Measurements from ENCODE around the gene ZIC5. TPM values are rescaled to one million over a fixed set of nuclear protein-coding genes. Genes with fewer than 3 reads are reported as not detected.

Gene ZIC5
- total RNA-seq, 1 experiment from 2014 or later = 5.2 TPM

GRCh38 chr13:99976575-99976974 lies 5.0 kb upstream of the ZIC5 start:
- no peaks in the 10 kb centered on the region for H3K27me3 ChIP-seq (ENCODE audit: control insufficient read depth, insufficient read depth, low read length)
- no peak overlapping the region for H3K4me3 ChIP-seq (ENCODE audit: low read depth in 2 of 2, low read length in 2 of 2)
- POLR2A ChIA-PET = no interaction called here
- TF ChIP-seq TCF7L2 (IDR thresholded peaks at IDR 0.05; ENCODE audit: low read depth, low read length) (no peak), CTCF (IDR thresholded peaks at IDR 0.05) (no peak), SIN3A (IDR thresholded peaks at IDR 0.05; ENCODE audit: borderline replicate concordance, insufficient read depth, low read depth, low read length) (no peak), POLR2AphosphoS5 (IDR thresholded peaks at IDR 0.05; ENCODE audit: low read depth, low read length) (no peak), REST (IDR thresholded peaks at IDR 0.05; ENCODE audit: insufficient read depth in 1 of 2, low read depth in 2 of 2, low read length in 1 of 2) (no peak)
- no TSS peak for BruUV-seq (replicated peaks)
- in situ Hi-C loops (cut with HindIII; ENCODE audit: low pct_unique_long_range_greater_than_20kb, low sequenced_read_pairs) = no loop called here
- no peaks in the 10 kb centered on the region for H3K36me3 ChIP-seq (ENCODE audit: control insufficient read depth, insufficient read depth, low read length)
- CTCF ChIA-PET = no interaction called here
- intact Hi-C loops (cut with micrococcal nuclease; ENCODE audit: unreplicated experiment) = no loop called here
- ATAC-seq (no peak), DNase-seq (ENCODE audit: low read depth, low spot score) (no peak)
- H3K9me3 ChIP-seq (ENCODE audit: control insufficient read depth, insufficient read depth, low read depth, low read length) = no peaks in the 10 kb centered on the region
- H3K27ac ChIP-seq (ENCODE audit: low read length) = no peak overlapping the region
- peaks cover 21% of the 10 kb centered on the region for H3K4me1 ChIP-seq (ENCODE audit: control insufficient read depth, insufficient read depth, low read length)

GRCh38 chr13:99975626-99976025 lies 4.1 kb upstream of the ZIC5 start:
- H3K27me3 ChIP-seq (ENCODE audit: control insufficient read depth, insufficient read depth, low read length) = no peaks in the 10 kb centered on the region
- no peak overlapping the region for H3K4me3 ChIP-seq (ENCODE audit: low read depth in 2 of 2, low read length in 2 of 2)
- H3K9me3 ChIP-seq (ENCODE audit: control insufficient read depth, insufficient read depth, low read depth, low read length) = no peaks in the 10 kb centered on the region
- no peaks in the 10 kb centered on the region; the same call in 1 of the 2 replicates for H3K36me3 ChIP-seq (ENCODE audit: control insufficient read depth, insufficient read depth, low read length)
- DNase-seq (ENCODE audit: low read depth, low spot score) (no peak), ATAC-seq (no peak)
- H3K27ac ChIP-seq (ENCODE audit: low read length) = no peak overlapping the region
- peaks cover 21% of the 10 kb centered on the region for H3K4me1 ChIP-seq (ENCODE audit: control insufficient read depth, insufficient read depth, low read length)
- TF ChIP-seq SIN3A (IDR thresholded peaks at IDR 0.05; ENCODE audit: borderline replicate concordance, insufficient read depth, low read depth, low read length) (no peak), POLR2AphosphoS5 (IDR thresholded peaks at IDR 0.05; ENCODE audit: low read depth, low read length) (no peak), CTCF (IDR thresholded peaks at IDR 0.05) (no peak), REST (IDR thresholded peaks at IDR 0.05; ENCODE audit: insufficient read depth in 1 of 2, low read depth in 2 of 2, low read length in 1 of 2) (no peak), TCF7L2 (IDR thresholded peaks at IDR 0.05; ENCODE audit: low read depth, low read length) (no peak)
- in situ Hi-C loops (cut with HindIII; ENCODE audit: low pct_unique_long_range_greater_than_20kb, low sequenced_read_pairs) (no loop called here), intact Hi-C loops (cut with micrococcal nuclease; ENCODE audit: unreplicated experiment) (no loop called here)
- no TSS peak for BruUV-seq (replicated peaks)
- ChIA-PET CTCF (no interaction called here), POLR2A (no interaction called here)
